Activated T-helper 1 cell treated with anti-CD3 and anti-CD28 coated beads, Interleukin-12 subunit alpha, Interleukin-12 subunit beta, Interleukin-2, Interleukin-4 antibody, amounts not matched to agents 30 ng/mL and 10 ng/mL and 1 ng/mL, durations not matched to agents 14 hours and 24 hours and 36 hours (primary cell): ENCODE results near the gene ABCA10. TPM values are rescaled to one million over a fixed set of nuclear protein-coding genes. Genes with fewer than 3 reads are reported as not detected.

Experiments
- DNase-seq: peaks from one replicate; pipeline ENCODE4 v3.0.0; 2021; ENCODE audit warnings: low spot score
- H3K27ac Mint-ChIP-seq: one replicate; pipeline ENCODE4 v1.8.0; 2021; ENCODE audit warnings: mild to moderate bottlenecking, mixed read lengths
- H3K27me3 Mint-ChIP-seq: one replicate; pipeline ENCODE4 v1.8.0; 2022; ENCODE audit warnings: mild to moderate bottlenecking, moderate library complexity, mixed read lengths; ENCODE audit not compliant: insufficient read depth
- H3K36me3 Mint-ChIP-seq: one replicate; pipeline ENCODE4 v1.8.0; 2021; ENCODE audit warnings: low read depth, mixed read lengths
- H3K4me1 Mint-ChIP-seq: one replicate; pipeline ENCODE4 v1.8.0; 2021; ENCODE audit warnings: low read depth, mixed read lengths
- H3K4me3 Mint-ChIP-seq: one replicate; pipeline ENCODE4 v1.8.0; 2021; ENCODE audit warnings: mild to moderate bottlenecking, moderate library complexity, mixed read lengths
- H3K9me3 Mint-ChIP-seq: one replicate; pipeline ENCODE4 v1.8.0; 2021; ENCODE audit warnings: mixed read lengths
- intact Hi-C: fragments of 100-400 bp; cut with micrococcal nuclease; formaldehyde crosslinking; loops from one replicate; pipeline ENCODE4 v1.15.1; 2024
- total RNA-seq: library from RNA; stranded (reverse); gene quantifications from 2 replicates; pipeline ENCODE4 v1.2.3, GENCODE V29; 2022

The ABCA10 gene
- total RNA-seq, 1 donor from 2014 or later = 0.44 TPM

- H3K9me3 Mint-ChIP-seq = no peaks in the 10 kb centered on the region
- H3K27ac Mint-ChIP-seq = no peak within 1 kb of the TSS
- H3K27me3 Mint-ChIP-seq = peaks cover 3% of the 10 kb centered on the region
- intact Hi-C loops = no loop called here
- no peak for DNase-seq
- no peaks in the 10 kb centered on the region for H3K36me3 Mint-ChIP-seq
- no peak within 1 kb of the TSS for H3K4me3 Mint-ChIP-seq
- H3K4me1 Mint-ChIP-seq = no peaks in the 10 kb centered on the region
Observed at GRCh38 chr17:69141431-69142174, 87.0 kb downstream of the ABCA10 start, which contains the start of gene ABCA6. ABCA6 (minus strand) TSS chr17:69141895; CDS start chr17:69140703, 1,192 bp downstream.

- Mint-ChIP-seq H3K27me3 (no peaks in the 10 kb centered on the region), H3K9me3 (no peaks in the 10 kb centered on the region), H3K4me1 (no peaks in the 10 kb centered on the region), H3K4me3 (no peak overlapping the region), H3K36me3 (no peaks in the 10 kb centered on the region), H3K27ac (no peak overlapping the region)
- intact Hi-C loops = no loop called here
- no peak for DNase-seq
Observed at GRCh38 chr17:69134112-69134511, 94.5 kb downstream of the ABCA10 start.

GRCh38 chr17:69130627-69131296 is 97.9 kb downstream of the ABCA10 start:
- Mint-ChIP-seq H3K4me3 (no peak overlapping the region), H3K9me3 (no peaks in the 10 kb centered on the region), H3K36me3 (no peaks in the 10 kb centered on the region), H3K4me1 (no peaks in the 10 kb centered on the region), H3K27ac (no peak overlapping the region), H3K27me3 (peaks cover 2% of the 10 kb centered on the region)
- intact Hi-C loops = no loop called here
- no peak for DNase-seq

- H3K4me3 Mint-ChIP-seq = no peak overlapping the region
- DNase-seq = no peak
- H3K27ac Mint-ChIP-seq = no peak overlapping the region
- H3K36me3 Mint-ChIP-seq = no peaks in the 10 kb centered on the region
- no peaks in the 10 kb centered on the region for H3K9me3 Mint-ChIP-seq
- H3K4me1 Mint-ChIP-seq = no peaks in the 10 kb centered on the region
- intact Hi-C loops = no loop called here
- peaks cover 4% of the 10 kb centered on the region for H3K27me3 Mint-ChIP-seq
Observed at GRCh38 chr17:69123626-69124025, 105.0 kb downstream of the ABCA10 start.

- no peaks in the 10 kb centered on the region for H3K4me1 Mint-ChIP-seq
- H3K4me3 Mint-ChIP-seq = no peak overlapping the region
- no peaks in the 10 kb centered on the region for H3K36me3 Mint-ChIP-seq
- no peaks in the 10 kb centered on the region for H3K9me3 Mint-ChIP-seq
- no peak for DNase-seq
- intact Hi-C loops = no loop called here
- no peak overlapping the region for H3K27ac Mint-ChIP-seq
- peaks cover 2% of the 10 kb centered on the region for H3K27me3 Mint-ChIP-seq
Observed at GRCh38 chr17:69122065-69122464, 106.6 kb downstream of the ABCA10 start.

GRCh38 chr17:69117855-69118784 is 110.5 kb downstream of the ABCA10 start:
- Mint-ChIP-seq H3K27me3 (peaks cover 2% of the 10 kb centered on the region), H3K4me3 (no peak overlapping the region), H3K36me3 (no peaks in the 10 kb centered on the region), H3K4me1 (no peaks in the 10 kb centered on the region), H3K27ac (no peak overlapping the region), H3K9me3 (no peaks in the 10 kb centered on the region)
- DNase-seq = no peak
- intact Hi-C loops = no loop called here

- H3K4me3 Mint-ChIP-seq = no peak overlapping the region
- intact Hi-C loops = no loop called here
- no peaks in the 10 kb centered on the region for H3K27me3 Mint-ChIP-seq
- no peaks in the 10 kb centered on the region for H3K9me3 Mint-ChIP-seq
- DNase-seq = no peak
- no peak overlapping the region for H3K27ac Mint-ChIP-seq
- no peaks in the 10 kb centered on the region for H3K36me3 Mint-ChIP-seq
- H3K4me1 Mint-ChIP-seq = no peaks in the 10 kb centered on the region
Observed at GRCh38 chr17:69111794-69112193, 116.8 kb downstream of the ABCA10 start.

GRCh38 chr17:69105907-69106730 is 122.5 kb downstream of the ABCA10 start:
- Mint-ChIP-seq H3K4me1 (no peaks in the 10 kb centered on the region), H3K4me3 (no peak overlapping the region), H3K27me3 (no peaks in the 10 kb centered on the region), H3K36me3 (no peaks in the 10 kb centered on the region), H3K27ac (no peak overlapping the region), H3K9me3 (no peaks in the 10 kb centered on the region)
- intact Hi-C loops = no loop called here
- no peak for DNase-seq

GRCh38 chr17:69103557-69104233 is 124.9 kb downstream of the ABCA10 start:
- Mint-ChIP-seq H3K27me3 (no peaks in the 10 kb centered on the region), H3K4me3 (no peak overlapping the region), H3K36me3 (no peaks in the 10 kb centered on the region), H3K4me1 (no peaks in the 10 kb centered on the region), H3K9me3 (no peaks in the 10 kb centered on the region), H3K27ac (no peak overlapping the region)
- intact Hi-C loops = no loop called here
- no peak for DNase-seq

GRCh38 chr17:69098625-69099024 is 130.0 kb downstream of the ABCA10 start:
- Mint-ChIP-seq H3K27me3 (peaks cover 7% of the 10 kb centered on the region), H3K27ac (no peak overlapping the region), H3K4me1 (no peaks in the 10 kb centered on the region), H3K4me3 (no peak overlapping the region), H3K9me3 (no peaks in the 10 kb centered on the region), H3K36me3 (no peaks in the 10 kb centered on the region)
- no peak for DNase-seq
- intact Hi-C loops = no loop called here
